ENCODE data around the gene SHANK3. TPM values are rescaled to one million over a fixed set of nuclear protein-coding genes. Genes with fewer than 3 reads are reported as not detected.
A peak's percentile ranks its signal among the peaks of the same experiment; 100 is the strongest.

Gene SHANK3
- total RNA-seq, 4 donors from 2014 or later, result 8.6 to 101 (median 16.9) TPM

- TF ChIP-seq, protein P1, sequence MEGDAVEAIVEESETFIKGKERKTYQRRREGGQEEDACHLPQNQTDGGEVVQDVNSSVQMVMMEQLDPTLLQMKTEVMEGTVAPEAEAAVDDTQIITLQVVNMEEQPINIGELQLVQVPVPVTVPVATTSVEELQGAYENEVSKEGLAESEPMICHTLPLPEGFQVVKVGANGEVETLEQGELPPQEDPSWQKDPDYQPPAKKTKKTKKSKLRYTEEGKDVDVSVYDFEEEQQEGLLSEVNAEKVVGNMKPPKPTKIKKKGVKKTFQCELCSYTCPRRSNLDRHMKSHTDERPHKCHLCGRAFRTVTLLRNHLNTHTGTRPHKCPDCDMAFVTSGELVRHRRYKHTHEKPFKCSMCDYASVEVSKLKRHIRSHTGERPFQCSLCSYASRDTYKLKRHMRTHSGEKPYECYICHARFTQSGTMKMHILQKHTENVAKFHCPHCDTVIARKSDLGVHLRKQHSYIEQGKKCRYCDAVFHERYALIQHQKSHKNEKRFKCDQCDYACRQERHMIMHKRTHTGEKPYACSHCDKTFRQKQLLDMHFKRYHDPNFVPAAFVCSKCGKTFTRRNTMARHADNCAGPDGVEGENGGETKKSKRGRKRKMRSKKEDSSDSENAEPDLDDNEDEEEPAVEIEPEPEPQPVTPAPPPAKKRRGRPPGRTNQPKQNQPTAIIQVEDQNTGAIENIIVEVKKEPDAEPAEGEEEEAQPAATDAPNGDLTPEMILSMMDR (IDR thresholded peaks at IDR 0.05), result no peak
- Histone ChIP-seq H3K4me3 (no peak overlapping the region), H3K4me1 (no peaks in the 10 kb centered on the region), H3K36me3 (no peaks in the 10 kb centered on the region), H3K27me3 (no peaks in the 10 kb centered on the region), H3K27ac (no peak overlapping the region), H3K9me3 (no peaks in the 10 kb centered on the region)
- intact Hi-C loops (cut with DNase I; ENCODE audit: low total_unique reads), result no loop called here
- no peak for DNase-seq
Observed at GRCh38 chr22:50702821-50703725, 30.4 kb downstream of the SHANK3 start.

- no peaks in the 10 kb centered on the region for H3K4me1 ChIP-seq
- no peaks in the 10 kb centered on the region for H3K9me3 ChIP-seq
- TF ChIP-seq POLR2A (IDR thresholded peaks at IDR 0.05), result no peak
- TF ChIP-seq, protein P1 (IDR thresholded peaks at IDR 0.05), result no peak
- H3K27me3 ChIP-seq, result no peaks in the 10 kb centered on the region
- no peak for DNase-seq
- intact Hi-C loops (cut with DNase I; ENCODE audit: low total_unique reads), result no loop called here
- H3K36me3 ChIP-seq, result no peaks in the 10 kb centered on the region
- no peak overlapping the region for H3K4me3 ChIP-seq
- no peak overlapping the region for H3K27ac ChIP-seq
Observed at GRCh38 chr22:50703726-50704509, 31.3 kb downstream of the SHANK3 start.

GRCh38 chr22:50704510-50705218, 32.0 kb downstream of the SHANK3 start:
- H3K9me3 ChIP-seq, result no peaks in the 10 kb centered on the region
- H3K36me3 ChIP-seq, result no peaks in the 10 kb centered on the region
- intact Hi-C loops (cut with DNase I; ENCODE audit: low total_unique reads), result no loop called here
- no peak for TF ChIP-seq POLR2A (IDR thresholded peaks at IDR 0.05)
- TF ChIP-seq, protein P1 (IDR thresholded peaks at IDR 0.05), result no peak
- no peak for DNase-seq
- H3K27ac ChIP-seq, result no peak overlapping the region
- no peak overlapping the region for H3K4me3 ChIP-seq
- no peaks in the 10 kb centered on the region for H3K27me3 ChIP-seq
- no peaks in the 10 kb centered on the region for H3K4me1 ChIP-seq

GRCh38 chr22:50705219-50705691, 32.6 kb downstream of the SHANK3 start:
- no peaks in the 10 kb centered on the region for H3K9me3 ChIP-seq
- H3K27me3 ChIP-seq, result no peaks in the 10 kb centered on the region
- no peaks in the 10 kb centered on the region for H3K4me1 ChIP-seq
- no peak for TF ChIP-seq POLR2A (IDR thresholded peaks at IDR 0.05)
- TF ChIP-seq, protein P1 (IDR thresholded peaks at IDR 0.05), result no peak
- no peak overlapping the region for H3K4me3 ChIP-seq
- intact Hi-C loops (cut with DNase I; ENCODE audit: low total_unique reads), result no loop called here
- H3K27ac ChIP-seq, result no peak overlapping the region
- H3K36me3 ChIP-seq, result no peaks in the 10 kb centered on the region
- peak in 1 of 2 donors; percentile 39 for DNase-seq
